ENCODE measurements around the gene GPATCH1.
A peak's percentile ranks its signal among the peaks of the same experiment; 100 is the strongest.

GPATCH1 gene

GRCh38 chr19:33175886-33176669 is 95.1 kb downstream of the GPATCH1 start:
- in situ Hi-C loops (cut with MboI; ENCODE audit: low pct_unique_long_range_greater_than_20kb, low sequenced_read_pairs): no loop called here
- no peak for DNase-seq

- peak; percentile 100 for DNase-seq
- in situ Hi-C loops (cut with MboI; ENCODE audit: low pct_unique_long_range_greater_than_20kb, low sequenced_read_pairs): no loop called here
Measured at GRCh38 chr19:33176670-33177416, 95.9 kb downstream of the GPATCH1 start.

GRCh38 chr19:33177417-33177979 is 96.5 kb downstream of the GPATCH1 start:
- no peak for DNase-seq
- in situ Hi-C loops (cut with MboI; ENCODE audit: low pct_unique_long_range_greater_than_20kb, low sequenced_read_pairs): no loop called here

All from KBM-7 (cell line).